MCF 10A (cell line): Measurements from ENCODE around the gene PTPRZ1. TPM values are rescaled to one million over a fixed set of nuclear protein-coding genes. Genes with fewer than 3 reads are reported as not detected.

Experiments used
- BruUV-seq: library from RNA; stranded (reverse); fragments of 400-500 nt; replicated peaks from 2 replicates; lab custom pipeline; 2021; lab: Mats Ljungman, UMichigan
- CTCF ChIA-PET: fragments of 300-600 bp; sonication (Branson Sonifier 250); formaldehyde crosslinking; extraction: SDS; loops from one replicate; lab custom pipeline; 2021; ENCODE audit warnings: antibody characterized with exemption, inconsistent platforms; lab: Yijun Ruan, JAX
- POLR2A ChIA-PET: fragments of 300-600, 350-650 bp; sonication (Branson Sonifier 250); formaldehyde crosslinking; extraction: SDS; loops from one replicate; lab custom pipeline; 2020; ENCODE audit warnings: antibody characterized with exemption, inconsistent platforms; lab: Yijun Ruan, JAX
- DNase-seq: peaks from one replicate; pipeline ENCODE4 v3.0.0-alpha.2; 2018; ENCODE audit not compliant: unreplicated experiment
- H3K27ac Mint-ChIP-seq: one replicate; pipeline ENCODE4 v1.8.0; 2022; ENCODE audit warnings: mild to moderate bottlenecking, low read depth, mixed read lengths; ENCODE audit not compliant: unreplicated experiment
- H3K27me3 Mint-ChIP-seq: one replicate; pipeline ENCODE4 v1.8.0; 2022; ENCODE audit warnings: mixed read lengths; ENCODE audit not compliant: insufficient read depth, unreplicated experiment
- H3K36me3 Mint-ChIP-seq: one replicate; pipeline ENCODE4 v1.8.0; 2022; ENCODE audit warnings: mild to moderate bottlenecking, moderate library complexity, mixed read lengths; ENCODE audit not compliant: insufficient read depth, unreplicated experiment
- H3K4me1 Mint-ChIP-seq: one replicate; pipeline ENCODE4 v1.8.0; 2022; ENCODE audit warnings: mixed read lengths; ENCODE audit not compliant: insufficient read depth, unreplicated experiment
- H3K4me3 Mint-ChIP-seq: one replicate; pipeline ENCODE4 v1.8.0; 2022; ENCODE audit warnings: mild to moderate bottlenecking, moderate library complexity, mixed read lengths; ENCODE audit not compliant: unreplicated experiment
- H3K9me3 Mint-ChIP-seq: one replicate; pipeline ENCODE4 v1.8.0; 2022; ENCODE audit warnings: mixed read lengths; ENCODE audit not compliant: unreplicated experiment
- CTCF ChIP-seq: fragments of 200-600 bp; IDR thresholded peaks from one replicate; pipeline ENCODE4 v1.8.0; 2022; ENCODE audit warnings: antibody characterized with exemption, mild to moderate bottlenecking; ENCODE audit not compliant: unreplicated experiment
- intact Hi-C: fragments of 100-400 bp; cut with micrococcal nuclease; formaldehyde crosslinking; loops from 2 replicates; pipeline ENCODE4 v1.14.1; 2022
- total RNA-seq: library from RNA; stranded (reverse); gene quantifications from 2 replicates; pipeline ENCODE4 v1.2.3, GENCODE V29; 2022

PTPRZ1 gene
- total RNA-seq, 1 experiment from 2014 or later = 11.1 TPM

DNA sequence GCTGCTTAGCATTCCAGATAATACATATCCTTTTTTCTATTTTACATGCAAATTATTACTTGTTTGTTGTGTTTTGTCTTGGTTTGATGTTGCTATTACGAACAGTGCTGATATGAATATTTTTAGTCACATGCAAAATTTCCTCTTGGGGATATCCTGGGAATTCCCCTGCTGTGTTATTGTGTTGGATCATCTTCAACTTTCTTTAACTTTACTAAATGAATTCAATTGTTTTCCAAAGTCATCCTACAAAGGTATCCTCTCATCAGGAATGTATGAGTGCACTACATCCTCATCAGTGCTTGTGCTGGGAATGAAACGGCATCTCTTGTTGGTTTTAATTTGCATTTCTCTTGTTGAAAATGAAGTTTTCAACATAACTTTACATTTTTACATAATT lies 184.0 kb downstream of the PTPRZ1 start:
- BruUV-seq = no TSS peak
- Mint-ChIP-seq H3K4me1 (no peaks in the 10 kb centered on the region), H3K9me3 (no peaks in the 10 kb centered on the region), H3K27me3 (no peaks in the 10 kb centered on the region), H3K36me3 (peaks cover 7% of the 10 kb centered on the region), H3K27ac (peak overlapping the region; percentile 67), H3K4me3 (no peak overlapping the region)
- no peak for DNase-seq
- ChIA-PET POLR2A (no interaction called here), CTCF (no interaction called here)
- TF ChIP-seq CTCF = no peak
- intact Hi-C loops = no loop called here

GRCh38 chr7:122059542-122059941 lies 186.6 kb downstream of the PTPRZ1 start:
- BruUV-seq = no TSS peak
- Mint-ChIP-seq H3K27me3 (no peaks in the 10 kb centered on the region), H3K36me3 (peaks cover 7% of the 10 kb centered on the region), H3K4me1 (no peaks in the 10 kb centered on the region), H3K27ac (no peak overlapping the region), H3K9me3 (no peaks in the 10 kb centered on the region), H3K4me3 (no peak overlapping the region)
- intact Hi-C loops = no loop called here
- CTCF ChIA-PET = no interaction called here
- no peak for TF ChIP-seq CTCF
- no peak for DNase-seq
- POLR2A ChIA-PET = no interaction called here

GRCh38 chr7:122063146-122063545 lies 190.2 kb downstream of the PTPRZ1 start:
- DNase-seq = no peak
- ChIA-PET CTCF (interaction anchor here (1.8 kb wide), 1 partner anchor 30 kb away, joined by 5 read pairs; no protein-coding TSS in a partner anchor), POLR2A (no interaction called here)
- no peak overlapping the region for H3K27ac Mint-ChIP-seq
- H3K36me3 Mint-ChIP-seq = peaks cover 7% of the 10 kb centered on the region
- no peak for TF ChIP-seq CTCF
- no peaks in the 10 kb centered on the region for H3K9me3 Mint-ChIP-seq
- no peak overlapping the region for H3K4me3 Mint-ChIP-seq
- peaks cover 5% of the 10 kb centered on the region for H3K4me1 Mint-ChIP-seq
- intact Hi-C loops = no loop called here
- BruUV-seq = no TSS peak
- no peaks in the 10 kb centered on the region for H3K27me3 Mint-ChIP-seq

DNA sequence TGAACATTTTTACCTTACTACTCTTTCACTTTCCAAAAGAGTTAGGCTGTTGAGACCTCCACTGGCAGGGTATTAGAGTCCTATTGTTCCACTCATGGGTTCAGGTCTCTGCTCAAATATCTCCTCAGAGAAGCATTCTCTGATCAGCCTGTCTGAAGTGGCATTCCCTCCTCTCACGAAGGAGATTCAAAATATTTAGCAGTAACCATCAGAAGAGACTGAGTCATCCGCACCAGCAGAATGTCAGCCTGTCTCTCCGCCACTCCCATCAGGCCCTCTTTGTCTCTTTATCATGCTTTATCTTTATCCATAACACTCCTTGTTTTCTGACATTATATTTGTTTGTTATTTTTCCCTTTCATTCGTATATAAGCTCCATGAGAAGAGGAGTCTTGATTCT lies 192.0 kb downstream of the PTPRZ1 start:
- intact Hi-C loops = no loop called here
- no peak for TF ChIP-seq CTCF
- POLR2A ChIA-PET = no interaction called here
- Mint-ChIP-seq H3K4me3 (no peak overlapping the region), H3K27me3 (no peaks in the 10 kb centered on the region), H3K27ac (no peak overlapping the region), H3K4me1 (peaks cover 5% of the 10 kb centered on the region), H3K9me3 (no peaks in the 10 kb centered on the region), H3K36me3 (no peaks in the 10 kb centered on the region)
- BruUV-seq = no TSS peak
- no peak for DNase-seq
- CTCF ChIA-PET = interaction anchor here (1.8 kb wide), 1 partner anchor 28 kb away, joined by 5 read pairs; no protein-coding TSS in a partner anchor
